T-helper 9 cell (primary cell): ENCODE measurements around the gene UNC5A.

Experiments
- DNase-seq: peaks from one replicate; pipeline ENCODE4 v3.0.0-alpha.2; 2020

The UNC5A gene

DNA sequence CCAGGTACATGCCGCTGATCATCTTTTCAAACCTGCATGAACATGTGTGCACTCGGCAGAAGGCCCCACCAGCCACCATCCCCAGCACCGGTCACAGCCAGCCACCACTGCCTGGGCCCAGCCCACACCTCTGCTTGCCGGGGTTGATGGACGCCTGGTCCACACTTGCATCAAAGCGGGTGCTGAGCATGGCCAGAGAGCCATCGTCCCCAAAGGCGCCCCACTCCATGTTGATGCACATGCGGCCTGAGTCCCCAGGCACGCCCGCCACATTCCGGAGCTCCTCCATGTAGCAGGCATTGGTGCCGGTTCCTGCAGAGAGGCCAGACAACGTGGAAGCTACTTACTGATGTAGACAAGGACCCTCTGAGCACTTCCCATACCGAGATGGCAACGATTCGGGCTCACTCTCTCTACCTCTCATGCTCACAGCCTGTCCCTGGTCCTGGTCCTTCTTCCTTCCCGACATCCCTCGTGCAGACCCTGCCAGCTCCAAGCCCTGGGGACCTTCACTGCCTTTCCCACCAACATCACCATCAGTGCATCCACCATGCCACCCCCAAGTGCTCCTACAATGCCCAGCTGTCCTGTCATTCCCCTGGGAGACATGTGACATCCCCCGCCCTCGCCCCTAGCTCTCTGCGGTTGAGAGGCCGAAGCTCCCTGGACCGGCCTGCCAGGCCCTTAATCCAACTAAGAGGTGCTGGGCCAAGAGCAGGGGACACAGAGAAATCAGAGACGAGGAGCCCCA lies 71.6 kb downstream of the UNC5A start:
- DNase-seq: no peak

DNA sequence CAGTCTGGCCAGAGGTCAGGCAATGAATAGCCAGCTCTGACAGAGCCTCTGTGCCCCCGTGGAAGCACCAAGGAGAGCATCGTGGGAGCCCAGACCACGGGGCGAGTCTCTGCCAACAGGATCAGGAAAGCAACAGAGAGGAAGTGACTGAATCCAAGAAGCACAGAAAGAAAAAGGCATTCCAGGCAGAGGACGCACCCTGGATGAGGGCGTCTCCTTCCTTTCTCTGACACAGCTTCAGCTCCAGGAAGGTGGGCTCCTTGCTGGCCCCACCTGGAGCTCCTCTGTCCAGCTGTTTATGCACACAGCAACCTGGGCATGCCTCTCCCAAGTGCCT lies 72.2 kb downstream of the UNC5A start:
- no peak for DNase-seq

DNA sequence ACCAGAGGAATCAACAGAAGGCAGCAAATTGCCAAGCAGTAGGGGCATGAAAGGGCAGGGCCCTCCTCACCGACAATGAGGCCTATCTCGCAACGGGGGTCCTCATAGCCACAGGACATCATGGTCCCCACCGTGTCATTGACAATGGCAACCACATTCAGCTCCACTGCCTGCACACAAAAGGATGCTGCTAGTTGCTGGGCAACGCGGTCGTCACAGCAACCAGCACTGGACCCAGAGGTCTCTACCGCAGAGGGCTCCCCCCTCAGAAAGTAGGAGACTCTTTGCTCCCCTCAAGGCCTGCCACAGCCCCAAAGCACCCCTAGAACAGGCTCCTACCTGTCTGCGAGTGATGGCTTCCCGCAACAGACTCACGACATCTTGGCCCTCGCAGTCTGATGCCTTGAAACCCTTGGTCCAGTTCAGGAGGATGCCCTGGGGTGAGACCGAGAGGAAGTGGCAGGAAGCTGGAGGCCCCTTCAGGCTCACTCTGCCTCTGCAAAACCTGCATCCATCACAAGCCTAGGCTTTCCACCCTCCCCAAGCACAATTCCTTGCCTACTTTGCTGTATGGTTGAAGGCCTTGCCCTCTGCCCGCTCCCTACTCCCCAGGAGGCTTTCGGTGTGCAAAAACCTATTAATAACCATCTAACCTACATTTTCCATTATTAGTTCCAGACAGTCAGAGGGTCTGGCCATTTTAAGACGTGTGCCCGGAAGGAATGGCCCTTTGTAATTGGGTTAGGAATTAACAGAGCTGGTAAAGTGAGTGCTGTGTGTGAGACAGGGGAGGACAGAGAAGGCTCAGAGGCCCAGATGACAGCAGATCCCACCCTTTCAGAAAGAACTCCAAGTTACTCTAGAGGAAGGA lies 73.6 kb downstream of the UNC5A start:
- no peak for DNase-seq

DNA sequence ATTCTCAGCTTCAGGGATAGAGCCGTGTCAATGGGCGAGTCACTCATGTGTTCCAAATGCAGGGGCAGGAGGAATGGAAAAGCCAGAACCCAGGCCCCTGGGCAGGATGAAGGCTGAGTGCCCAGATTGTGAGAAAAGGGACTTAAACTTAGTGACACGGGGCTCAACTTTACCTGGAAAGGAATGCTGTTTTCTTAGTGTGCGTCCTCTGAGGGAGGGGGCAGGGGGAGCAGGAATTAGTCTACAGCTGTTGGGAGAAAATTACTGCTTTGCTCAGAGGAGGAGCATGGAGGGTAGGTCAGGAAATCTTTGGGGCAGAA lies 74.2 kb downstream of the UNC5A start:
- DNase-seq: no peak

DNA sequence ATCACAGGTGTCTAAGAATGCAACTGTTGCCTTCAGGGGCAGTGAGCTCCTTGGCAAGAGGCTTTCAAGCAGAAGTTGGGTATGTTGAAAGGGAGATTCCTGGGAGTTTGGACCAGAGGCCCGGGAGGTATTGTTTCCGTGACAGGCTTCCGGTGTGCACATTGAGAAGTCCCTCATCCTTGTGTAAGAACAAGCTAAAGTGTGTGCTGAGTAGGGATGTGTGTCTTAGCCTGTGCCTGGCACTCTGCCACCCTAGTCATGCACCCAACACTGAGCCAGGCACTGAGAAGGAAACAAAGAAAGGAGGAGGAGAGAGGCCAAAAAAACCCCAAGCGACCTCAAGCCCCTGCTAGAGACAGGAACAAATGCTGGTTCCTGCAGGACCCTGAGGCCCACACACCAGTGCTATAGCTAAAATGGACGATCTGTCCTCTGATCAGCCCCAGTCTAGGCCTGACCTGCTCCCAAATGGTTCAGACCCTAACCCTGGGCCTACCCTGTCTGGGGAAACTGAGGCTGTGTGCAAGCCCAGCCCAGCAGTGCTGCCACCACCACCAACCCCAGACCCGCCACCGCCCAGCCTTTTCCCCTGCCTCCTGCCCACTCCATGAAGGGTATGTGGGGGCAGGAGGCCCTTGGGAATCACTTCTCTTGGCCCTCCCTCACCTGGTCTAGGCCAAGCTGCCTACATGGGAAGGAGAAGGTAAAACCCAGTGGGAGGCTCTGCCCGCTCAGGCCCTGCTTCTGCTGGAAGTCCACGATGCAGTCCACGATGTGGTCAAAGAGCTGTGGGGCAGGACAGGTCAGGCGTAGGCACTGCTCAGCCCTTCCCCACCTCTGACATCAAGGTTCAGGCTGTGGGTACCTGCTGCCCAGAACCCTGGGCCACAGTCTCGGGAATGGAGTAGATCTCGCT lies 76.2 kb downstream of the UNC5A start:
- DNase-seq: no peak

DNA sequence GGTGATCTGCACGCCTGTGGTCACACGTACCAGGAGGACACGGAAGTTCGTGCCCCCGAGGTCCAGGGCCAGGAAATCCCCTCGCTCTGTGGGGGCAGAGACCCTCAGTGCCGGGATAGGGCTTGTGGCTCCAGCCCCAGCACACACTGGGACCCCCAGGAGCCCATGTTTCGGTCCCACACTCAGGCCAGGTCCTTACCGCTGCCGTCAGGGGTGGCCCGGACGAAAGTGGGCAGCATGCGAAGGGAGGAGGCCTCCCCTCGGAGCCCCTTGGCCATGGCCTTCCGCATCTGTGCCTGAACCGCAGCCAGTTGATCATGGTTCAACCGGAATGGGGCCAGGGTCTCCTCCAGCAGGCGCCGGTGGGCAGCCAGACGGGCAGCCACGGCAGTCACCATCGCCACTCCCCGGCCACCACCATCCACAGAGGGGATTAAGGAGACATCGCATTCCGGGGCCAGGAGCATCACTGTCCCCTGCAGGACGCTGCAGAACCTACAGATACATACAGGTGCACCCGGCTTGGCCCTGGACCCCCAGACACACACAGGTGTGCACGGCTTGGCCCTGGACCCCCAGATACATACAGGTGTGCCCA lies 77.0 kb downstream of the UNC5A start:
- no peak for DNase-seq

DNA sequence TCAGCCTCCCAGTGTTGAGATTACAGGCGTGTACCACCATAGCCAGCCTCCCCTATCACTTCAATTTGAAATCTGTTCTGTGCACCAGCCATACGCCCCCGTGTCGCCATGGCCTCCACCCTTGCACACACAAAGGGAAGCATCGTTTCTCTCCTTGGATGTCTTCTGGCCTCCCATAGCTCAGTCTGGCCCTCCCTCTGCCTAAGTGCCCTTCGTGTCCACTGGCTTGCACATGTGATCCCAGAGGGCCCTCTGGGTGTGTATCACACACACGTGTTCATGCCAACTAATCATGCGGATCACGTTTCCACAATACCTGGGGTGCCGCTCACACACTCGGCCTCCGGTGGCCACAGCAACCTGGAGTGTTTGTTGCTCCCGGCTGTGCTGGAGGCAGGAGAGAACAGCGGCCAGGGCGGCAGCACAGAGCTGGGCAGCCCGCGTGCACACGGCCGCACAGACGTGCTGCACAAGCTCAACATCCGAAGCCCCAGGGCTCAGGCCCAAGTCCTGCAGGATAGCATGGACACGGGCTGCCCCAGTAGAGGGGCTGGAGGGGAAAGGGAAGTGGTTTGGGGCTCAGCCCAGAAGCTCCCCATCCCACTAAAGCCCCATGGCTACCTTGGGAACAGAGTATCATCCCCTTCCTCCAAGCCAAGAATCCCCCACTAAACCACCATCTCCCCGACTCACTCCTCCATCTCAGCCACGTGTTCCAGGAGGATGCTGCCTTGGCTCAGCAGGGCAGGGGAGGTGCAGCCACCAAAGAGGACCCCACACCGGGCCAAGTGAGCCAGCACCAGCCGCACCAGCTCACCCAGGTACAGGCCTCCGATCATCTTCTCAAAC lies 77.9 kb downstream of the UNC5A start:
- DNase-seq: no peak

DNA sequence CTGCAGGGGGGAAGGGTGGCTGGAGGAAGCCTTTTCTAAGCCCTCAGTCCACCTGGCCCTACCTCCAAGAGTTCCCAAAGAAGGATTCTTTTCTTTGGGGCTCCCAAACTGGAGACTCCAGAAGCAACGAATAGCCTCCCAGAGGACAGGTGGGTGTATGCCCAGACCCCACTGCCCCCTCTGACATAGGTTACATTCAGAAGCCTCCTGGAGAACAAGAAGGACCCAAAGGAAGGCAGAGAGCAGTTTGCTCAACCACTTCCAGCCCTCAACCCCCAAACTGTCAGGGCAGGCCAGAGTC lies 78.5 kb downstream of the UNC5A start:
- DNase-seq: no peak

DNA sequence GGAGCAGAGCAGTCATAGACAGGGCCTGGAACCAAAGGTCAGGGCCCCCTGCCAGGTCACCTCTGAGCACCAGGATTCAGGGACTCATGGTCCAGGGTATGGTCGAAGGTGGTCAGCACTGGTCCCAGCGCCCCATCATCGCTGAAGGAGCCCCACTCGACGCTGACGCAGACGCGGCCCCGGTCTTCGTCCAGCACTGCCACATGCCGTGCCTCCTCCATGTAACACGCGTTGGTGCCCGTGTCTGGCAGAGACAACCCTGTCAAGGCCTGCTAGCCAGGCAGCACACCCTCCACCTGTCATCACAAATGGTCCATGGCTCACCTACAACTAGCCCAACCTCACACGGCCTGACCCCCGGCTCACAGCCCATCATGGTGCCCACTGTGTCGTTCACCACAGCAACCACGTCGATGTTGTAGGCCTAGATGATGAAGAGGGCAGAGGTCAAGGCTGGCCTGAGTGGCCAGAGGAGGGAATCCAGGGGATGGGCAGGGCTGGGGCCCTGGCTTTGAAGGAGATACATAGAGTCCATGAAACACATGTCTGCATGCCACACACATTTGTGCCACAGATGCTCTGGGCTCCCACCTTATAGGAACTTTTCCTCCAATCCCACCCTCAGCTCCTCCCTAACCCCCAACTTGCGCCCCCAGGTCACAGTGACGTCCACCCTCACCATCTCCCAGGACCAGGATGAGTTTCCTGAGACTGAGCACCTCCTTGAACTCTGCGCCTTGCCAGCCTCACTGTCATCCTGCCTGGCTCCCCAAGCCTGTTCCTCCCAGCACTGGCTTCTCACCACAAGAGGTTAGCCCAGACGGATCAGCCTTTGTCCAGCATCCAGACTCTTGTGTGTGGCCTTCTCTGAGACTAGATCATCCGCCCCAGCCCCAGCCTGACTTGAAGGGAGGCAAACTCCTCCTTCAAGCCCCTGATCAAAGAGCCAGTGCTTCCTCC lies 79.2 kb downstream of the UNC5A start:
- DNase-seq: no peak

DNA sequence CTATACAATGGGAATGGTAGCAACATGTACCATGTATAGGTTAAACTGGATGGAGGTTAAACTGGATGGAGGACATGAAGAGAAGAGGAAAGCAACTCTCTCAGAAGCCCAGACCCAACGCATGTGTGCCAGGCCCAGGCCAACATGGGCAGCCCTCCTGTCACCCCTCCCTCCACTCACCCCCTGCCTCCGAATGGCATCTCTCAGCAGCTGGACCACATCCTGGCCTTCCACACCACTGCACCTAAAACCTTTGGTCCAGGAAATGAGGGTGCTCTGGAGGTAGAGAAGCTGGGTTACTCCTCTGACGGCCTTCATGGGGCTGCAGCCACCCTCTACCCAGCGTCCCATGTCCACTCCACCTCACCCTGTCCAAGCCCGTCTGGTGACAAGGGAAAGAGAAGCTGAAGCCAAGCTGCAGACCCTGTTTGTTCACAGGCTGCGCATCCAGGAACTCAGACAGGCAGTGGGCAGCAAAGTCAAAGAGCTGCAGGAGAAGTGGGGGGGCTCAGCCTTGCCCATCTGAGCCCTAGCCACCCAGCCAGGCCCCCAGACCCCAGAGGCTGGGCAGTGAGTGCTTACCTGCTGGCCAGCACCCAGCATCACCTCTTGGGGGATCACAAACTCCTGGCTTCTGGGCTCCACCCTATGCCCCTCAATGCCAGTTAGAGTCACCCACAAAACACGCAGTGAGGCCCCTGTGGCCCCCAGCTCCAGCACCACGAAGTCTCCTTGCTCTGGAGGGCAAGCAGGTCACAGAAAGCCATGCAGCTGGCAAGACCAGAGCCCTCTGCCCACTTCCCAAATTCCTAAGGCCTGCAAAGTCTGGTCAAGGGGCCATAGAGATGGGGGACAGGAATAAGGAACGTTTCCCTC lies 80.3 kb downstream of the UNC5A start:
- no peak for DNase-seq

DNA sequence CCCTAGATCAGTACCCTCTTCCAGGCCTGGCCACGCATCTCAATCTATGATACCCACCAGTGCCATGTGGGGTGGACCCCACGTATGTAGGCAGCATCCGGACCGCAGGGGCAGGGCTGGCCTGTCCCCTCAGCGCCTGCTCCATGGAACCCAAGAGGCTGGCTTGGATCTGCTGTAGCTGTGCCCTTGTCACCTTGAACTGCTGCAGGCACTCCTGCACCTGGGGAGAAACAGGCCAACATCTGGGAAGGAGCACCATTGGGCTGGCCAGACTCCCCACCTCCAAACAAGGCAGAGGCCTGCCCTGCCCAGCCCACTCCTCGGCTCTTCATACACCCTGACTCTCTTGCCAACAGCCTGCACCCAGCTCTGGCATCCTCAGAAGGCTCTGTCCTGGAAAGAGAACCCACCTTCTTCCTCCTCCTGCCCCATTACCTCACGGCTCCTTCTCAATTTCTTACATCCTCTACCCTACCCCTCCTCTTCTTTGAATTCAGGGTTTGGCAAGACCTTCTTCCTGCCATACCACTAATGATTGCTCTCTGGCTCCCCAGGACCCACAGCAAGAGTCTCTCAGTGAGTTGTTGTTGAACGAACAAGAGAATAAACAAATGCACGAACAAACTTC lies 81.1 kb downstream of the UNC5A start:
- no peak for DNase-seq

DNA sequence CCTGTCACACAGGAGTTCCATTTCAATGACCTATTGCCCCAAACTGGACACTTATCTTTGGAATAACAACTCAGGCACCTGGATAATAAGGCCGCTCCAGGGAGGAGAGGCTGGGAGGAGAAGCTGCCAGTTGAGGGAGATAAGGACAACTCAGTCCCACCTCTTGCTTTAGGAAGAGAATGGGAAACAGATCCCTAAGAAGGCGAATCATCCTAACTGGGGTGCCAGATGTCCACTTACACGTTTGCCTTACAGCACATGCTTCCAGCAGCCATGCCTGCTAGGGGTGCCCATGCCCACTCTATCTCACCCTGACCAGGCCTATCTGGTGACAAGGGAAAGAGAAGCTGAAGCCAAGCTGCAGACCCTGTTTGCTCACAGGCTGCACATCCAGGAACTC lies 82.3 kb downstream of the UNC5A start:
- no peak for DNase-seq

DNA sequence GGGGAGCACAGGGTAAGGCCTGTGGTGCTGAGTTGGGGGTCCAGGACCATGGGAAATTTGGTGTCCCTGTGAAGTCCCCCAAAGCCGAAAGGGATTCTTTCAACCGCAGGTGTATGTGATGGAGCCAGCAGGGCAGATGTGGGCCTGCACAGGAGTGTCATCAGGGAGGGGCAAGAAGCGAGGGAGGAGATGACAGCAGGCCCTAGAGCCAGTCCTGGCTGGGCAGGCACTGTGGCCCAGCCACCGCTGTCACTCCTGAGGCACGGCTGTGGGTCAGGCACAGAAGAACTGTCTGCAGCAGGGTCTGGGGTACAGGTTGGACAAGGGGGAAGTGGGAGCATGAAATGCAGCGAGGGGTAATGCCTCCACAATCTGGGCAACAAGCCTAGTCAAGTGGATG lies 83.9 kb downstream of the UNC5A start:
- no peak for DNase-seq

DNA sequence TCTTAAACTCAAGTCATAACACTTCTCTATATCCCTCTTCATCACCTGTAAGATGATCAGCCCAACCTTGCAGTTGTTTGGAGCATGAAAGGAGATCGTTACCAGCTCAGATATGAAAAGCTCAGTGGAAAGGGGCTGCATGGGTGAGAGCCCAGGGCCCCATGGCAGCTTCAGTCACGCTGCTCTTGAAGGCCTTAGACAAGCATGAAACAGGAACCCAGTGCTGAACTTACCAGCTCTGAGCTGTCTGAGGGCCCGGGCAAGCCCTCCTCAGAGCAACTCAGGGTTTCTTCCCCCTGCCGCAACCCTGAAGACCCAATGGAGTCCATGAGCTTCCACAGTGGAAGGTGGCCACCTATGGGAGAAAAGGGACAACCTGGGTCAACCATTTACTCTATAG lies 85.5 kb downstream of the UNC5A start:
- no peak for DNase-seq

DNA sequence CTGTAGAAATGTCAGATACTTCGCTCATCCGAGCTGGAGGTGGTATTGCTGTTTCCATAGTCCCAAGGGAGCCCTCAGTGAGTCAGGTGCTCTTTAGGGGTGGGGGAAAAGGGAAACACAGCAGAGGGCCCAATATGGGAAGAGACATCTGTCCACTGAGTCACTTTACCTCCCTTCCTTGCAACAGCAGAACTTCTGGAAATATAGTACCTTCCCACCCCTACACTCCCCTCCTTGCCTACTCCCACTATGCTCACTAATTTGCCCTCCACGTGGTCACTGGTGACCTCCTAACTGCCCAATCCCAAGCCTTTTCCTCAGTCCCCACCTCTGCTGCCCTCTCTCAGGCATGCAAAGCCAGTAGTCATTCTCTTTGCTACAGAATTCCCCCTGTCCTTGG lies 86.9 kb downstream of the UNC5A start:
- DNase-seq: no peak

DNA sequence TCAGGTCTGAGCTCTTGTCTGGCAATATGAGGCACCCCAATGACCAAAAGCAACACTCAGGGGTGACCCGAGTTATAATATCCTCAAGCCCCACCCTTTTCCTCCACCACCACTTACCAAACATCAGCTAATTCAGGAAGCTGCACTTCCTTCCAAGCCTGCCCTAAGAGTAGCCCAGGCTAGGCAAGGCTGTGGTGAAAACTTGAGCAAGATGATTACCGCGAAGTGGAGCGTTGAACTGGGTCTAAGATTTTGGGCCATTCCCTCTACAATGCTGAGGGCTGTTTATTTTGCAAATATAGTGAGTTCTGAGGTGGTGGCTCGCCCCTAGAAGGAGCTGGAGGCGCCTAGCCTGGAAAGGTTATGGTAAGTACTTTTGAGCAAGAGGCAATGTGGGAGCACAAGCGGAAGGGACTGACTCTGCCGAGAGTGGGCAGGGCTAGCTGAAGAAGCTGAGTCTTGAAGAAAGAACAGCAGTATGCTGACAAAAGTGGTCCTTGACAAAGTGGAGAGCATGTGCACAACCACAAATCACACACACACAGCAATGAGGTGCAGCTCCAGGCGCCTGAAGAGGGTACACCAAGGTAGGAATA lies 89.0 kb downstream of the UNC5A start, which contains the start of gene HK3:
Gene HK3, minus strand, starts transcription at position 51 of the 596 bp plus-strand sequence. CDS start 3,187 bp downstream, outside the sequence.
- no peak for DNase-seq

DNA sequence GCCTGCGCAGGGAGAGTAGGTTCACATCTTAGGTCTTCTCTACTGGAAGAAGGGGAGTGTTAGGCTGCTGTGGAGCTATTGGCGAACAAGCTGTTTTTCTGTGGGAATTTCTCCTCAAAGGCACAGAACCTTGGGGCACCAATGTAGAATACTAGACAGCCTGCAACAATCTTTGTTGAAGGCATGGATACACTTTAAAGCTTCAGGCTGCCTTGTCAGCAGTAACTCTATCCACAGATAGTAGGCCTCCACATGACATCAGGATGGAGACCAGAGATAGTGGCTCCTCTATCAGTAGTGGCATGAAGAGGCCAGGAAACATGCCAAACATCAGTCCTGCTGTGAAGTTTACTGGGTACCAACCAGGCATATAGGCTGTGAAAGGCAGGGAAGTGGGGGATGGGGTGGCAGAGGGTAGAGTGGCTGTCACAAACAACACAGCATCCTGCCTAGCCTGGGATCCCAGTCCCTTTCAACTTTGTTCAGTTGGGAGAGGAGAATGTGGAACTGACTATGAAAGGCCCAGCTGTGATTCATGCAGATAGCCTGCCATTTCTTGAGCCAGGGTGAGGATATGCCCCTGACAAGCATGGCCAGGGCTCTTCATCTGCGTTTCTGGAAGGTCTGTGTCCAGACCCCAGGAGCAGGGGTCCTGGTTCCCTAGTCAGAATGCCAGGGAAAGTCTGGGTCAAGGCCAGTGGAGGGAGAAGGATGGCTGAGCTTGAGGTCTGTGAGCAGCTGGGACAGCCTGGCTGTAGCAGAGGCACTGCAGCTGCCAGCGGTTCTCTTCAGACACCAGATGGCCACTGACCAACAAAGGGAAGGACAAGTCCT lies 89.8 kb downstream of the UNC5A start:
- DNase-seq: no peak

DNA sequence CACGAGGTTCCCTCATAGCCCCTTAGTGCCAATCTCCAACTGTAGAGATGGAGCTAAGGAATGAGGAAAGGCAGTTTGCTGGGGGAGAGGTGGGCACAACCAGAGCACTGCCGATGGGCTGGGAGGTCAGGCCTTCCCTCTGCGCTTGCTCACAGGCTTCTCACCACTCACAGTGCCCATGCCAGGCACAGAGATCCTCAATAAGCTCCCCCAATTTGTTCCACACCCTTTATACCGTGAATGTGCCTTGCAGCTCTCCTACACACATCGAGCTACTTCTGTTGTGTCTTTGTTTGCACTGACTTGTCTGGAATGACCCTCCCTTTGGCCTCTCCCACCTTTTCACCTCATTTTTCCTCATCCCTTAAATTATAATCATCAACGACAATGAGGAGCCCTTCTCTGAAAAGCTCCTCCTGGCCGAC lies 90.4 kb downstream of the UNC5A start:
- no peak for DNase-seq
